ENCODE results near the gene TYW1.
"Not testable (repeated sequence)": the region's sequence is repeated elsewhere in the genome, so short reads cannot be mapped to it uniquely, and the experiment has no call there.

- not testable (repeated sequence) for TF ChIP-seq POLR2A (IDR thresholded peaks at IDR 0.05; ENCODE audit: low read length); GATA1 (IDR thresholded peaks at IDR 0.05; ENCODE audit: low read depth, low read length)
Measured at GRCh38 chr7:67156064-67156463, 159.4 kb downstream of the TYW1 start.

All from erythroblast (primary cell).